OCI-LY3 (cell line): ENCODE measurements around the gene IFFO2.

Source experiments
- H2AFZ ChIP-seq: fragments of 200-600, 300-600 bp; shearing (Covaris generic); 2 replicates; pipeline ENCODE4 v1.6.0; 2014; ENCODE audit warnings: antibody characterized with exemption, low read depth, low read length
- H3K27ac ChIP-seq: fragments of 200-600, 300-600 bp; sonication (generic); 2 replicates; pipeline ENCODE4 v1.5.1; 2014; ENCODE audit warnings: mild to moderate bottlenecking, low read length, moderate library complexity, mixed read lengths
- H3K27me3 ChIP-seq: fragments of 200-600, 300-600 bp; sonication (generic); 2 replicates; pipeline ENCODE4 v1.6.1; 2014; ENCODE audit warnings: low read depth, low read length, mixed read lengths
- H3K36me3 ChIP-seq: fragments of 200-600, 300-600 bp; sonication (generic); replicated peaks from 2 replicates; pipeline ENCODE3; 2014; ENCODE audit warnings: low read depth, low read length, mixed read lengths
- H3K4me1 ChIP-seq: fragments of 300-600, 200-600 bp; sonication (generic); 2 replicates; pipeline ENCODE4 v1.6.1; 2014; ENCODE audit warnings: low read length, mixed read lengths
- H3K4me2 ChIP-seq: fragments of 200-600, 300-600 bp; sonication (generic); 2 replicates; pipeline ENCODE4 v1.6.1; 2014; ENCODE audit warnings: low read length, mixed read lengths
- H3K4me3 ChIP-seq: fragments of 300-600, 200-600 bp; sonication (generic); 2 replicates; pipeline ENCODE4 v1.5.1; 2014; ENCODE audit warnings: antibody characterized with exemption, mild to moderate bottlenecking, low read length, moderate library complexity
- H3K79me2 ChIP-seq: fragments of 300-600, 200-600 bp; shearing (Covaris generic); 2 replicates; pipeline ENCODE4 v1.6.1; 2014; ENCODE audit warnings: mild to moderate bottlenecking, low read length, mixed read lengths
- H3K9ac ChIP-seq: fragments of 300-600, 200-600 bp; shearing (Covaris generic); 2 replicates; pipeline ENCODE4 v1.6.0; 2014; ENCODE audit warnings: mild to moderate bottlenecking, low read length, moderate library complexity
- H3K9me3 ChIP-seq: fragments of 200-600, 300-600 bp; shearing (Covaris generic); 2 replicates; pipeline ENCODE4 v1.6.1; 2014; ENCODE audit warnings: low read length, mixed read lengths; ENCODE audit not compliant: insufficient read depth
- H4K20me1 ChIP-seq: fragments of 200-600, 300-600 bp; sonication (generic); 2 replicates; pipeline ENCODE4 v1.6.1; 2016; ENCODE audit warnings: low read length, mixed read lengths; ENCODE audit not compliant: insufficient read depth
- CTCF ChIP-seq: fragments of 200-600, 300-600 bp; sonication (generic); IDR thresholded peaks from 2 replicates; pipeline ENCODE4 v1.5.1; 2014; ENCODE audit warnings: antibody characterized with exemption, low read length, low read depth
- EZH2phosphoT487 ChIP-seq: fragments of 200-600 bp; shearing (Covaris generic); IDR thresholded peaks from 2 replicates; pipeline ENCODE4 v1.6.1; 2018; ENCODE audit warnings: antibody characterized with exemption, mixed run types, low read depth

IFFO2 gene

GRCh38 chr1:18902523-18903290 lies 53.8 kb downstream of the IFFO2 start, which contains the start of gene ALDH4A1:
ALDH4A1 (minus strand) TSS chr1:18902555; CDS start chr1:18902523, 32 bp downstream.
- H3K9me3 ChIP-seq: no peaks in the 10 kb centered on the region
- TF ChIP-seq CTCF (no peak), EZH2phosphoT487 (no peak)
- no peaks in the 10 kb centered on the region for H3K4me1 ChIP-seq
- H3K27me3 ChIP-seq: no peaks in the 10 kb centered on the region
- no peak within 1 kb of the TSS for H3K4me2 ChIP-seq
- no peaks in the 10 kb centered on the region for H4K20me1 ChIP-seq
- H2AFZ ChIP-seq: no peak within 1 kb of the TSS
- no peaks in the 10 kb centered on the region for H3K79me2 ChIP-seq
- H3K27ac ChIP-seq: no peak within 1 kb of the TSS
- H3K4me3 ChIP-seq: no peak within 1 kb of the TSS
- H3K9ac ChIP-seq: no peak within 1 kb of the TSS
- no peaks in the 10 kb centered on the region for H3K36me3 ChIP-seq

GRCh38 chr1:18901952-18902522 lies 54.4 kb downstream of the IFFO2 start:
- Histone ChIP-seq H3K9ac (no peak overlapping the region), H3K4me1 (no peaks in the 10 kb centered on the region), H3K27me3 (no peaks in the 10 kb centered on the region), H3K79me2 (no peaks in the 10 kb centered on the region), H4K20me1 (no peaks in the 10 kb centered on the region), H2AFZ (no peak overlapping the region), H3K27ac (no peak overlapping the region), H3K4me3 (no peak overlapping the region), H3K4me2 (no peak overlapping the region), H3K9me3 (no peaks in the 10 kb centered on the region), H3K36me3 (no peaks in the 10 kb centered on the region)
- TF ChIP-seq CTCF (no peak), EZH2phosphoT487 (no peak)

- no peak overlapping the region for H2AFZ ChIP-seq
- no peak overlapping the region for H3K4me2 ChIP-seq
These were observed 55.1 kb downstream of the IFFO2 start for GRCh38 chr1:18901147-18901951.

More at GRCh38 chr1:18901147-18901951, 55.1 kb downstream of the IFFO2 start:
- Histone ChIP-seq H3K9ac (no peak overlapping the region), H3K27me3 (no peaks in the 10 kb centered on the region), H3K36me3 (no peaks in the 10 kb centered on the region), H3K4me3 (no peak overlapping the region), H3K79me2 (no peaks in the 10 kb centered on the region), H3K9me3 (no peaks in the 10 kb centered on the region), H3K27ac (no peak overlapping the region), H3K4me1 (no peaks in the 10 kb centered on the region), H4K20me1 (no peaks in the 10 kb centered on the region)
- TF ChIP-seq EZH2phosphoT487 (no peak), CTCF (no peak)
